ENCODE measurements around the gene TMEM81.

GRCh38 chr1:205095422-205095821, 11.2 kb upstream of the TMEM81 start:
- TF ChIP-seq CTCF (IDR thresholded peaks at IDR 0.05) = no peak
- TF ChIP-seq POLR2A (IDR thresholded peaks at IDR 0.05) = no peak
- no peak for TF ChIP-seq POLR2AphosphoS5 (IDR thresholded peaks at IDR 0.05)
